Umbilical cord (tissue), 2 donors: ENCODE data around the gene DTD1. TPM values are rescaled to one million over a fixed set of nuclear protein-coding genes. Genes with fewer than 3 reads are reported as not detected.

Experiments
- DNase-seq: peaks from one replicate; pipeline ENCODE4 v3.0.0-alpha.2; 2015; ENCODE audit warnings: low spot score
- total RNA-seq: library from RNA; depleted of rRNA; stranded (reverse); fragments of >200 nt; gene quantifications from one replicate; pipeline ENCODE4 v1.2.3, GENCODE V29; 2014; ENCODE audit warnings: low replicate concordance; ENCODE audit not compliant: insufficient read depth

Gene DTD1
- total RNA-seq, 1 donor from 2014 or later: 20.2 TPM

DNA sequence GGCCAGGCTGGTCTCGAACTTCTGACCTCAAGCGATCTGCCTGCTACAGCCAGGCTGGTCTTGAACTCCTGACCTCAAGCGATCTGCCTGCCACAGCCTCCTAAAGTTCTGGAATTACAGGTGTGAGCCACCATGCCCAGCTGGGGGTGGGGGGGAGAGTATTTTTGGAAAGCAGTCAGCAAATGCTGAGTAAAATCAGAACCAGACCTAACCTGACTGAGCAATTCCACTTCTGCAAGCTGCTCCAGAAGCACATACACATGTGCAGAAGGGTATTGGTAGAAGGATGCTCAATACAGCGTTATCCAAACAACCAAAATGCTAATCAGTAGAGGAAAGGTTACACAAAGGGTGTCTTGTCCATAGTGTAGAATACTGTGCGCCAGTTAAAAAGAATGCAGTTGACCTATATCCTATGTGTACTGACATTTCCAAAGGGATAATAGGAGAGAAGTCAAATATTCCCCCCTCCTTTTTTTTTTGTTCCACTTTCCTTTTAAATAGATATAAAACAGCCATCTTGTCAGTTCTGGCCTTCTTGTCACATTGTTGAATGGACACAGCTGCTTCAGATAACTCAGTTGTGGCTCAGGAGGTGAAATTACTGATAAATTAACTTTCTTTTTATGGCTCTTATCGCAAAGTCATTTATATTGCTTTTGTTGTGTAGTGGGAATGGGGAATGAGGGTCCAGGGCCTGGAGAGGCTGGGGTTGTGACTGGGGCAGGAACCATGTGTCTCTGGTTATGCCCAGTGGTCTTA lies 74.6 kb downstream of the DTD1 start:
- DNase-seq: no peak

- DNase-seq: no peak
Measured at GRCh38 chr20:18663932-18664331, 76.1 kb downstream of the DTD1 start.

GRCh38 chr20:18665135-18665534 lies 77.3 kb downstream of the DTD1 start:
- DNase-seq: no peak

DNA sequence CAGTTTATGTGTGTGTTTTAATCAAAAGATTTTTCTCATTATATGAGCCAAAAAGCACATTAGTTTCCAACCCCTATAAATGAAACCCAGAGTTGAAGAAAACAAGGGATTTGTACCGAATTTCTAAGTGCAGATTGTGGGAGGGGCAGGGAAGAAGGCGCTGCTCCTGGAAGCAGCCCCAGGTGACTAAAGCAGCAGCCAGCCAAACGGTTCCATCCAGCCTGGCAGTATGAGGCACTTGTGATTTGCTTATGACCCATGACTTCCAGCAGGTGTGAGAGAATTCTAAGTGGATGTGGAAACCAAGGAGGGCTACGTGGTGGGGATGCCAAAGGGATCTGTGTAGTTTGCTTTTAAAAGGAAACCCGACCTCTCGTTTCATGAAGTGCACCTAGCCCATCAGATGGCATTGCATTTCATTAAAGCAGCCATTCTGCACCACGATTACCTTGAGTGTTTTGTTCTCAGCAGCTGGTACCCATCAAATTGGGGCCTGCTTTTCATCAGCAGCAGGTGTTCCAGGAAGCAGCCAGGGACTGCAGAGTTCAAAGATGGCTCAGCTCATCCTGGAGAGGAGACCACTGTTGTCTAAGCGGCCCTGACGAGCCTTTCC lies 79.1 kb downstream of the DTD1 start:
- no peak for DNase-seq

- DNase-seq: peak; percentile 81
Measured at GRCh38 chr20:18669241-18670019, 81.6 kb downstream of the DTD1 start.

DNA sequence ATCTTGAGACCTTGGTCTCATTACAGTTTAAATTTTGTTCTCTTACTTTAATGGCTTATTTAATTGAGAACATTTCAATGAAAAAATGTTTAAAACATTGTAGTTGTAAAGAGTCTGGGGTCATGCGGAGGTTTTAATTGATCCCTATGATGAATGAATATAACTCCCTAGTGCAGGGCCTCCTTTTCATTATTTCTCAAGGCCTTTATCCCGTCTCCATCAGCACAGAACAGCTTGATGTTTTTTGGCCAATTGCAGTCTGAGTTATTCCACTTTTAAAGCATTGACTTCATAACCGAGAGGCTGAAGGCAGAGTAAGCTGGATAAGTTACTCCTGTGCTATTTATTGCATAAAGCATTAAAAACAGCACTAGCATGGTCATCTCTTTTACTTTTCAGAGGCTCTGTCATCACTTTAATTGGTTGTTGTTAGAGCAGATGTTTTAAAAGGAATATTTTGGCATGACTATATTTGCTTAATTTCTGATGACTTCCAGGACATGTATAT lies 83.4 kb downstream of the DTD1 start:
- peak; percentile 66 for DNase-seq

DNA sequence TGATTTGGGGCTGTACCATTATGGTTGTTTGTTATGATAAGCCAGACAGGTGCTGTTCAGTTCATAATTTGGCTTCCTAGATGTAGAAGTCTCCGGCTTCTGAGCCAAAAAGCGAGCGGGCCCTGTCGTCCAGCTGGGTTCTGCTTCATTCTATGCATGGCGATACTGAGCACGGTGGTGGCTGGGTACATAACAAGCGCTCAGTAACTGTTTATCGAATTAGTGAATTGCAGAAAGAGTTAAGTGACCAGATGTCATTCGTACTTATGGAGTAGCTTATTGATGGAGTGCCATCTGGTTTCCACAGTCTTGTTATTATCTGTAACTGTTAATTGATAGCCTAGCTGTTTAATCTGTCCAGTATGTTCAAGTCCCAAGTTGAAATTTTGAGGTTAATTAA lies 85.0 kb downstream of the DTD1 start:
- no peak for DNase-seq

DNA sequence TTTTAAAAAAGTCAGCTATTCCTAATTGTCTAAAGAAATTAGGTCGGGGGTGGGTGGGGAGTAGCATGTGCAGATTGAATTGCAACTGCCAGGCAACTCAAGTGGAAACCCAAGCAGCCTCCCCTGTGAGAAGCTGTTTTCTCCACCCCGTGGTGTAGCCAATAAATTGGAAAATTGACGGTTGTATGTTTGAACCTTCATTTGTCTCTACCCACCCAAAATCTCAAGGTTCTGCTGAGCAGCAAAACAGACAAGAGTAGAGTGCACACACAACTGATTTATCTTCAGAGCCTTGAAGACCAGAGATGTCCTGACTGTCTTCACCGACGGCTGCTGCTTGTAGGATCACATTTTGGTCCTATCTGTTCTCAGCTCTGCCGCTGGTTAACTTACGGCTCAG lies 88.5 kb downstream of the DTD1 start:
- DNase-seq: no peak

GRCh38 chr20:18677126-18677525 lies 89.3 kb downstream of the DTD1 start:
- DNase-seq: no peak

DNA sequence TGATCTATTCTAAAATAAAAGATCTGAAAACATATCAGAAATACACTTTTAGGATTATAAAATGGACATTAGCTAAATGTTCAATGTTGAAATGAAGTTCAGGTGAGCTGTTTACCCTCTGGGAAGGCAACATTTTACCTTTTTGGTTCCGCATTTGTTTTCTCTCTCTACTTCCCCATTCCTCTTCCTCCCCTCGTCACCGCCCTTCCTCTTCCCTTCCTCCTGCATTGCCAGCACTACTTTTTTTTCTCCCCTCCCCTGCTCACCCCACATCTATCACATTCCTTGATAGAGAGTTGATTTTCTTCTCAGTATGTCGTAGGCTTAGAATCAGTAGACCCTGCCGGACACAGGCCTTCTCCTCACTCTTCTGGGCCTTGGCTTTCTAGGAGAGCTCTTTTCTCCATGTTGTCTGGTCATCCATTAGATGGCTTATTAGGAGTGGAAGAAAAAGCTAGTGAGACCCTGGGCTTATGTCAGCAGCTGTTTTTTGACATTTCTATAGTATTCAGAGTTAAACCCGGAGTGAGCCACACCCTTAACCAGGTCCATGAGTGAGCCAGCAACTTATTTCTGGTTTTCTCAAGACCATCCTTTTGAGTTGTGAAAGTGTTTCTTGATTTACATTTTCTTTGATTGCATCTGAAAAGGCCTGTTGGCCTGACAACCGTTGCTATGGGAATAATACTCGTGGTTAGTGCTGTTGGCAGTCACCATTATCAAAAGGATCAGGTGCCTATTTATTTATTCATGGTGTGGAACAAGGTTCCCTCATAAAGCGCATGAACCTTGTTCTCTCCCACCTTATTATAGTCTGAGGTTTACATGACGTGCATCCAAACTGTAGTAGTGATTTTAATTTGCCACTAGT lies 90.9 kb downstream of the DTD1 start:
- no peak for DNase-seq

DNA sequence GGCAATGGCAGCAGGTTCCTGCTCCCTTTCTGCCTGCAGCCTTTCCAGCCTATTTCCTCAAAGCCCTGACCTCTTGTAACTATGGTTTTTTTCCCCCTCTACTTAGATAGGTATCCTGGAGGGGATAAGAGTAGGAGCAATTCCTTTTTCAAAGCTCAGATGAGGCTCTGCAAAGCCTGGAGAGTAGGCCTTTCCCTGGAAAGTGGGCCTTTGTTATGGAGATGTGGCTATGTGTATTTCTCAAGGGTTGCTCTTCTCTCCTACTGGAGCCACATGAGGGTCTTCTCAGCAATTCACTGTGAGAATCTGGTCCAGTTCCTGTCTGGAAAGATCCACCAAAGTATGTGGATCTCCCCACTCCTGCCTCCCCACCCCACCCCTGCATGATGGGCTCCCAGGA lies 96.0 kb downstream of the DTD1 start:
- DNase-seq: no peak

- DNase-seq: no peak
Measured at GRCh38 chr20:18684775-18685174, 96.9 kb downstream of the DTD1 start.

DNA sequence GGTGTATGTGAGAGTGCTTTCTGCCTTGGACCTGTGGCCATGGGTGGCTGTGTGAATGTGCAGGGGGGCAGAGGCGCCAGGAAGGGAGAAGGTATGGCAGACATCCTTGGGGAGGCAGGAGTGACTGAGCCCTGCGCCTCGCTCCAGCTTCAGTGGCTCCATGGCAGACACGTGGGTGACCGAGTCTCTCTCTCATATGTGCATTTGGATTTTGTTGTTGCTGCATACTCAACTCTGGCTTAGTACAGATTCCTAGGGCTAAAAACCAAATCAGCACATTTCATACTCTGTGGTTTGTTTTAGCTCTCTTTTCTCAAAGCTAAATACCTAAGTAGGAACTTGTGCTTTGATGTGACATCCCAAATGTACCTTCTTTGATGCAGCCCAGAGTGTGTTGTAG lies 97.6 kb downstream of the DTD1 start:
- DNase-seq: no peak

DNA sequence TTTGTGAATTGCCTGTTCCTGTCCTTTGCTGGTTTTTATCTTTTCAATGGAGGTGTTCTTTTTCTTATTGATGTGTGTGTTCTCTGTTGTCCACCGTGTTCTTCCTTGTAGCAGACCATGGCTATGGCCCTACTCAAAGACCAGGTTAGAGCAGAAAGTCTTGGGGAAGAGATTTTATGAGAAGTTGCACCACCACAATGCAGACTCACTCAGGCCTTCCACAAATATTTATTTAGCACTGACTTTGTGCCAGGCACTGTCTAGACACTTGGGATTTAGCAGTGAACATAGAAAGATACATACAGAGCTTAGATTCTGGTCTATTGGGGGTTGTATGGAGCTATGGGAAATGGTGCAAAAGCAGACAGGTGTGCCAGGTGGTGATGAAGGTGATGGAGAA lies 98.8 kb downstream of the DTD1 start:
- no peak for DNase-seq

- DNase-seq: no peak
Measured at GRCh38 chr20:18688676-18689075, 100.8 kb downstream of the DTD1 start.

DNA sequence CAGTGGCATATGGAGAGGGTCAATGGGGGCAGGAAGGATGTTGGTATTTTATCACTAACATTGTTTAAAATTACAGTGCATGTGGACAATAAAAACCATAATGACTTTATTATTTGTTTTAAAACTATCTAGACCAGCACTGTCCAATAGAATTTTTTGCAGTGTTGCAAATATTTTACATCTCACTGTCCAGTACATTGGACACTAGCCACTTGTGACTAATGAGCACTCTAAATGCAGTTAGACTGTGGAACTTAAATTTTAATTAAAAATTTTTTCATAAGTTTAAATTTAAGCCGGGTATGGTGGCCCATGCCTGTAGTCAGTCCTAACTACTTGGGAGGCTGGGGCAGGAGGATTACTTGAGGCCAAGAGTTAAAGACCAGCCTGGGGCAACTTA lies 101.7 kb downstream of the DTD1 start:
- DNase-seq: no peak

- no peak for DNase-seq
Measured at GRCh38 chr20:18692447-18692846, 104.6 kb downstream of the DTD1 start.

GRCh38 chr20:18694071-18694470 lies 106.2 kb downstream of the DTD1 start:
- no peak for DNase-seq

GRCh38 chr20:18695175-18695574 lies 107.3 kb downstream of the DTD1 start:
- no peak for DNase-seq

DNA sequence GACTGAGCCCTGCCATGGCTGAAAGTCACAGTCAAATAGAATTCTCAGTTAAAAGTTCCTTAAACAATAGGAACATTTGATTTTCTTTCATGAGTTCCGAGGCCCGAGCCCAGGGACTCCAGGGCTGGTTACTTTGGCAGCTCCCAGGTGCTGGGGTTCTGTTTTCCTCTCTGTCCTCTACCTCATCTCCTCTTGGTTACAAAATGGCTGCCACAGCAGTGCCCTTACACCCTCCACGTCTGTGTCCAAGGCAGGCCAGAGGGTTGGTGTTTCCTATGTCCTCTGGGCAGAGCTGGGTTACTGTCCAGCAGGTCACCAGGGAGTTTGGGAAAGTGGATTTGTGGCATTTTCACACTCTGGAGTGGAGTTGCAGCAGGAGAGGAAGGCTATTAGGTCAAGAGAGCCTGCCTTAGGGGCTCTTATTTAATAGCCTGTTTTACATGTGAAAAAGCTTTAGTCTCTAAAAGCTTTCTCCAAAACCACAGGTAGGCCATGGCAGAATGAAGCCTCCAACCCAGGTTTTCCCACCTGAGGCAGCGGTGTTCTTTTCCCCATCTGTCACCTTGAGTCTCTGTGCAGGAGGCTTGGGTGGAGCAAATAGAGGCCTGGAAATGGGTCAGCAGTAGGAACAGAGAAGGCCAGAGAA lies 111.0 kb downstream of the DTD1 start:
- no peak for DNase-seq

GRCh38 chr20:18701969-18702368 lies 114.1 kb downstream of the DTD1 start:
- no peak for DNase-seq
